GM13977 (cell line): ENCODE measurements around the gene HPSE2.

Experiments used
- DNase-seq: peaks from one replicate; pipeline ENCODE4 v3.0.0; 2012; ENCODE audit warnings: low spot score
- in situ Hi-C: fragments of 300-500 bp; cut with MboI; formaldehyde crosslinking; loops from one replicate; pipeline ENCODE4 v1.12.0; 2022; ENCODE audit warnings: low sequenced_read_pairs, low pct_unique_long_range_greater_than_20kb, mixed read lengths, inconsistent platforms; ENCODE audit not compliant: unreplicated experiment
- TF ChIP-seq, protein P1 (sequence below): IDR thresholded peaks from 2 replicates; pipeline ENCODE4 v1.5.1; 2012; ENCODE audit warnings: mild to moderate bottlenecking, control low read depth; ENCODE audit not compliant: insufficient read depth; ENCODE audit errors: extremely low read depth, missing control alignments

HPSE2 gene

DNA sequence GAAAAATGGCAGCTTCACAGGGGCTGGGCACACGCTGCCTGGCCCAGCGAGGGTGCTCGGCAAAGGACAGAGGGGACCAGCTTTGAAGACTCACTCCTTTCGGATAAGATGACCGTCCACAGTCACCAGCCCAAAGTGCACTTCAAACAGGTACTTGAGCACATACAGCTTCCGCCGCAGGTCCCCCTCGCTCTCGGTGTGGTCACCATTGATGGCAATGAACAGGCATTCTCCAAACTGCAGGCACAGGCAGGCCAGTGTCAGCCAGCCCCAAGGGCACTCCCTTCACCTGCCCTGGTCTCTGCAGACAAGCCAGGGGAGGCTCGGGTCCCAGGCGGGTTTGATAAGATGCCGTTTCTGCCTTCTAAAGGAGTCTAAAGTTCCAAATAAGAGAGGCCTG is 800.5 kb downstream of the HPSE2 start:
- in situ Hi-C loops = no loop called here
- DNase-seq = no peak
- TF ChIP-seq, protein P1, sequence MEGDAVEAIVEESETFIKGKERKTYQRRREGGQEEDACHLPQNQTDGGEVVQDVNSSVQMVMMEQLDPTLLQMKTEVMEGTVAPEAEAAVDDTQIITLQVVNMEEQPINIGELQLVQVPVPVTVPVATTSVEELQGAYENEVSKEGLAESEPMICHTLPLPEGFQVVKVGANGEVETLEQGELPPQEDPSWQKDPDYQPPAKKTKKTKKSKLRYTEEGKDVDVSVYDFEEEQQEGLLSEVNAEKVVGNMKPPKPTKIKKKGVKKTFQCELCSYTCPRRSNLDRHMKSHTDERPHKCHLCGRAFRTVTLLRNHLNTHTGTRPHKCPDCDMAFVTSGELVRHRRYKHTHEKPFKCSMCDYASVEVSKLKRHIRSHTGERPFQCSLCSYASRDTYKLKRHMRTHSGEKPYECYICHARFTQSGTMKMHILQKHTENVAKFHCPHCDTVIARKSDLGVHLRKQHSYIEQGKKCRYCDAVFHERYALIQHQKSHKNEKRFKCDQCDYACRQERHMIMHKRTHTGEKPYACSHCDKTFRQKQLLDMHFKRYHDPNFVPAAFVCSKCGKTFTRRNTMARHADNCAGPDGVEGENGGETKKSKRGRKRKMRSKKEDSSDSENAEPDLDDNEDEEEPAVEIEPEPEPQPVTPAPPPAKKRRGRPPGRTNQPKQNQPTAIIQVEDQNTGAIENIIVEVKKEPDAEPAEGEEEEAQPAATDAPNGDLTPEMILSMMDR = no peak

- DNase-seq = no peak
- in situ Hi-C loops = no loop called here
- TF ChIP-seq, protein P1 = no peak
Observed at GRCh38 chr10:98433881-98434732, 801.5 kb downstream of the HPSE2 start.

- DNase-seq = no peak
- TF ChIP-seq, protein P1 = no peak
- in situ Hi-C loops = no loop called here
Observed at GRCh38 chr10:98433371-98433770, 802.3 kb downstream of the HPSE2 start.

DNA sequence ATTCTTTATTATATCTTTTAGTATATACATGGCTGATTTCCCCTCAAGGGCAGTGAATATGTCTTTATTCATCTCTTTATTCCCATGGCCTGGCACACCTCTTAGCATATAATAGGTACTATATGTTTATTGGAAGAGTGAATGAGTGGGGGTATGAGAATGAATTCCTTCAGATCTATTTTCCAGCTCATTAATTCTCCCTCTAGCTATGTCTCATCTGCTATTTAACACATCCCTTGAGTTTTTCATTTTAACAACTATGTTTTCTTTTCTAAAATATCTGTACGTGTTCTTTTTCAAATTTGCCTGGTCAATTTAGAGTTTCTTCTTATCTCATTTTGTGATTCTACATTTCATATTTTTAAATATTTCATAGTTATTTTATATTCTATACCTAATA is 803.3 kb downstream of the HPSE2 start:
- TF ChIP-seq, protein P1 = no peak
- no peak for DNase-seq
- in situ Hi-C loops = no loop called here

- in situ Hi-C loops = no loop called here
- DNase-seq = peak; percentile 11
- TF ChIP-seq, protein P1 = no peak
Observed at GRCh38 chr10:98431016-98431415, 804.6 kb downstream of the HPSE2 start.

- in situ Hi-C loops = no loop called here
- DNase-seq = no peak
- TF ChIP-seq, protein P1 = no peak
Observed at GRCh38 chr10:98430427-98430826, 805.2 kb downstream of the HPSE2 start.
